ENCODE results near the gene ADIPOR1.

GRCh38 chr1:202953392-202953791, 4.7 kb downstream of the ADIPOR1 start:
- TF ChIP-seq CTCF (IDR thresholded peaks at IDR 0.05): no peak
- no peak for TF ChIP-seq POLR2A (IDR thresholded peaks at IDR 0.05)
- no peak for TF ChIP-seq EP300 (IDR thresholded peaks at IDR 0.05)
- TF ChIP-seq POLR2AphosphoS5 (IDR thresholded peaks at IDR 0.05): no peak
